DOHH2 (cell line): Measurements from ENCODE around the gene OSBPL2.

ENCODE experiments used
- H3F3A ChIP-seq: fragments of 200-600 bp; sonication (generic), shearing (Covaris generic); 2 replicates; pipeline ENCODE4 v1.6.0; 2016; ENCODE audit warnings: antibody characterized with exemption, mild to moderate bottlenecking; ENCODE audit not compliant: control insufficient read depth, insufficient read depth
- H3K27ac ChIP-seq: fragments of 200-600 bp; sonication (generic); 2 replicates; pipeline ENCODE4 v1.5.1; 2014; ENCODE audit warnings: low read depth, mild to moderate bottlenecking, low read length, moderate library complexity
- H3K27me3 ChIP-seq: fragments of 200-600 bp; sonication (generic); 2 replicates; pipeline ENCODE4 v1.6.1; 2014; ENCODE audit warnings: mild to moderate bottlenecking, low read length, mixed read lengths; ENCODE audit not compliant: control insufficient read depth
- H3K36me3 ChIP-seq: fragments of 200-600 bp; sonication (generic); 2 replicates; pipeline ENCODE4 v1.6.1; 2014; ENCODE audit warnings: mild to moderate bottlenecking, low read length, moderate library complexity, mixed read lengths; ENCODE audit not compliant: control insufficient read depth
- H3K4me1 ChIP-seq: fragments of 200-600 bp; sonication (generic); 2 replicates; pipeline ENCODE4 v1.6.1; 2014; ENCODE audit warnings: mild to moderate bottlenecking, low read length, mixed read lengths; ENCODE audit not compliant: control insufficient read depth
- H3K4me2 ChIP-seq: fragments of 200-600 bp; sonication (generic); 2 replicates; pipeline ENCODE4 v1.6.0; 2014; ENCODE audit warnings: mild to moderate bottlenecking, low read length, moderate library complexity
- H3K4me3 ChIP-seq: fragments of 200-600 bp; sonication (generic); 2 replicates; pipeline ENCODE4 v1.5.1; 2014; ENCODE audit warnings: mild to moderate bottlenecking, low read length, mixed read lengths
- H3K79me2 ChIP-seq: fragments of 200-600 bp; sonication (generic); 2 replicates; pipeline ENCODE4 v1.6.1; 2014; ENCODE audit warnings: mild to moderate bottlenecking, low read length, mixed read lengths; ENCODE audit not compliant: control insufficient read depth
- H3K9me2 ChIP-seq: fragments of 200-600 bp; sonication (generic); replicated peaks from 2 replicates; pipeline ENCODE4 v1.6.1; 2014; ENCODE audit warnings: mild to moderate bottlenecking, low read length, mixed read lengths; ENCODE audit not compliant: control insufficient read depth
- H3K9me3 ChIP-seq: fragments of 200-600 bp; sonication (generic); 2 replicates; pipeline ENCODE4 v1.6.1; 2014; ENCODE audit warnings: antibody characterized with exemption, low read length, mixed read lengths; ENCODE audit not compliant: control insufficient read depth, insufficient read depth
- H4K20me1 ChIP-seq: fragments of 200-600 bp; sonication (generic); 2 replicates; pipeline ENCODE4 v1.6.0; 2014; ENCODE audit warnings: low read depth, mild to moderate bottlenecking, antibody characterized with exemption, low read length, moderate library complexity; ENCODE audit not compliant: control insufficient read depth, insufficient read depth
- EZH2phosphoT487 ChIP-seq: fragments of 200-600 bp; sonication (generic); IDR thresholded peaks from 2 replicates; pipeline ENCODE4 v1.6.1; 2017; ENCODE audit warnings: borderline replicate concordance, mild to moderate bottlenecking, antibody characterized with exemption, low read length, moderate library complexity, mixed read lengths
- TF ChIP-seq, protein P1 (sequence below): fragments of 200-600 bp; sonication (generic); IDR thresholded peaks from one replicate; pipeline ENCODE4 v1.5.1; 2014; ENCODE audit warnings: antibody characterized with exemption, mild to moderate bottlenecking, low read depth, low read length; ENCODE audit not compliant: poor library complexity, severe bottlenecking

The OSBPL2 gene

DNA sequence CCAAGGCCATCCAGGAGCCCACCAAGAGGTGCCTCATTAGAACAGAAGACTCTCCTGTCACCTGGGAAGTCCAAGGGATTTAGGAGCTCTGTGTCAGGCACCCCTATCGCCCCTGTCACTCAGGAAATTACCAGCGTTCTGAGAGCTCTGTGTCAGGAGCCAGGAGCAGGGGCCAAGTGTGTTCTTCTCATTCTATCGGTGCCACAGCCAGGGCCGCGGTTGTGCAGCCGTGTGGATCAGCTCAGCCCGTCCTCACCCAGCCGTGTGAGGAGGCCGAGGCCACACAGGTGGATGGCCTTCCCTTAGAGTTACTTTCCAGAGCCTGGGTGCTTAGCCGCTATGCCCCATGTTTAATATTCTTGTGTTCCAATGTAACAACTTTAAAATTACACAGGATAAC, 45.7 kb upstream of the OSBPL2 start:
- Histone ChIP-seq H3K36me3 (peaks cover 47% of the 10 kb centered on the region), H3K9me2 (no peaks in the 10 kb centered on the region), H3K4me2 (no peak overlapping the region), H3F3A (peaks cover 5% of the 10 kb centered on the region), H3K9me3 (no peaks in the 10 kb centered on the region), H3K4me3 (no peak overlapping the region), H3K4me1 (peaks cover 36% of the 10 kb centered on the region), H3K27ac (no peak overlapping the region), H3K79me2 (peaks cover 57% of the 10 kb centered on the region), H3K27me3 (no peaks in the 10 kb centered on the region), H4K20me1 (0 out of 2 replicates have a peak, but pooled peaks cover 2% of the 10 kb centered on the region)
- no peak for TF ChIP-seq EZH2phosphoT487

DNA sequence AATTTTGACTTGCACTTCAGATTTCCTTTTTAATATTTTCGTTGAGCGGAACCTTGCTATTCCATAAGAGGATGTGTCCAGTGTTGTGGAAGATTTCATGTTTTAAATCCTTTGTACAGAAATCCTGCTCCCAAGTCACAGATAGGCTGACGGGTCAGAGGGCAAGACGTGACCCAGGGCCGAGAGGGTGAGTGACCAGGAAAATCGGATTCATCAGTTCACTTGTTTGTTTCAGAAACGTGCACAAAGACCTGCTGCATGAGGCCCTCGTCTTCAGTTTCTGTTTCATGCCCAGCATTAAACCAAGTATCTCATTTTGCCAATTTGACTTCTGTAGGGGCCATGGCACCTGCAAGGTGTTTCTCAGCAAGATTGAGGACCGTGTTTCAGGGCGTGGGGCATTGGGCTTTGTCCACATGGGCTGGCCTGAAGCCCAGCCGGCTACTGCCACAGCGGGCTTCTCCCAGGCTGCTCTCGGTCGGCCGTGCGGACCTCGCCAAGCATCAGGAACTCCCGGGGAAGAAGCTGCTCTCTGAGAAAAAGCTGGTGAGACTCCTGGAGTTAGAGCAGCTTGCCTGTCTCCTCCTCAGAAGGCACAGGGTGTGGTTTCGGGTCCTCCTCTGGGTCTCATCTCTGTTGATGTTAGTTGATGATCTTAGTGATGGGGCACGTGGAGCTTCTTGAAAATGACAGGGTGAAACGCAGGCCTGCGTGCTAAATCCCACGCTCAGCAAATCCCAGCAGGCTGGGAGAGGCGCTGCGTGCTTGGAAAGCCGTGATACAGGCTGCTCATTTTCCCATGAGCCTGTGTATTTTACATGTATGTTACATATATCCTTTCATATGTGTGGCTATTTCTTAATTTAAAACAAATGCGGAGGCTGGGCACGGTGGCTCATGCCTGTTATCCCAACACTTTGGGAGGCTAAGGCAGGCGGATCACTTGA, 45.0 kb upstream of the OSBPL2 start:
- no peak for TF ChIP-seq EZH2phosphoT487
- TF ChIP-seq, protein P1, sequence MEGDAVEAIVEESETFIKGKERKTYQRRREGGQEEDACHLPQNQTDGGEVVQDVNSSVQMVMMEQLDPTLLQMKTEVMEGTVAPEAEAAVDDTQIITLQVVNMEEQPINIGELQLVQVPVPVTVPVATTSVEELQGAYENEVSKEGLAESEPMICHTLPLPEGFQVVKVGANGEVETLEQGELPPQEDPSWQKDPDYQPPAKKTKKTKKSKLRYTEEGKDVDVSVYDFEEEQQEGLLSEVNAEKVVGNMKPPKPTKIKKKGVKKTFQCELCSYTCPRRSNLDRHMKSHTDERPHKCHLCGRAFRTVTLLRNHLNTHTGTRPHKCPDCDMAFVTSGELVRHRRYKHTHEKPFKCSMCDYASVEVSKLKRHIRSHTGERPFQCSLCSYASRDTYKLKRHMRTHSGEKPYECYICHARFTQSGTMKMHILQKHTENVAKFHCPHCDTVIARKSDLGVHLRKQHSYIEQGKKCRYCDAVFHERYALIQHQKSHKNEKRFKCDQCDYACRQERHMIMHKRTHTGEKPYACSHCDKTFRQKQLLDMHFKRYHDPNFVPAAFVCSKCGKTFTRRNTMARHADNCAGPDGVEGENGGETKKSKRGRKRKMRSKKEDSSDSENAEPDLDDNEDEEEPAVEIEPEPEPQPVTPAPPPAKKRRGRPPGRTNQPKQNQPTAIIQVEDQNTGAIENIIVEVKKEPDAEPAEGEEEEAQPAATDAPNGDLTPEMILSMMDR = no peak
- Histone ChIP-seq H3K27ac (no peak overlapping the region), H3K4me2 (no peak overlapping the region), H3K36me3 (peaks cover 55% of the 10 kb centered on the region), H3F3A (peaks cover 5% of the 10 kb centered on the region), H3K4me1 (peaks cover 29% of the 10 kb centered on the region), H3K27me3 (no peaks in the 10 kb centered on the region), H4K20me1 (0 out of 2 replicates have a peak, but pooled peaks cover 2% of the 10 kb centered on the region), H3K4me3 (no peak overlapping the region), H3K9me2 (no peaks in the 10 kb centered on the region), H3K79me2 (peaks cover 50% of the 10 kb centered on the region), H3K9me3 (no peaks in the 10 kb centered on the region)

DNA sequence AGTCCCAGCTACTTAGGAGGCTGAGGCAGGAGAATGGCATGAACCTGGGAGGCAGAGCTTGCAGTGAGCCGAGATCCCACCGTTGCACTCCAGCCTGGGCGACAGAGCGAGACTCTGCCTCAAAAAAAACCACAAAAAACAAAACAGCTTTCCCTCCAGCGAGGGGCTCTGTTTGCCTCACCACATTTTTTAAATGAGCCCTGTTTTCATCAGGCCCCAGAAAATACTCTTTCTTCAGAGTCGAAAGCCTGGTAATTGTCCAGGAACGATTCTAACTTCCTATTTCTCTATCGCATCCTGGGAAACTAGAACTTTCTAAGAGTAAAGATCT, 43.3 kb upstream of the OSBPL2 start:
- H3K36me3 ChIP-seq = peaks cover 57% of the 10 kb centered on the region

More for the DNA sequence above, 43.3 kb upstream of the OSBPL2 start:
- Histone ChIP-seq H4K20me1 (0 out of 2 replicates have a peak, but pooled peaks cover 2% of the 10 kb centered on the region), H3K27me3 (no peaks in the 10 kb centered on the region), H3K9me3 (no peaks in the 10 kb centered on the region), H3K4me1 (peaks cover 26% of the 10 kb centered on the region), H3K27ac (peak overlapping the region; percentile 59), H3K4me3 (peak overlapping the region; percentile 56), H3K79me2 (peaks cover 38% of the 10 kb centered on the region), H3F3A (peaks cover 7% of the 10 kb centered on the region), H3K4me2 (peak overlapping the region; percentile 71), H3K9me2 (no peaks in the 10 kb centered on the region)
- TF ChIP-seq, protein P1 = no peak
- no peak for TF ChIP-seq EZH2phosphoT487
